Activated CD4-positive, alpha-beta memory T cell treated with anti-CD3 and anti-CD28 coated beads, Interleukin-2, amount 10 ng/mL, durations not matched to agents 7 days and 5 days (primary cell): ENCODE results near the gene KCNJ14. TPM values are rescaled to one million over a fixed set of nuclear protein-coding genes. Genes with fewer than 3 reads are reported as not detected.

Experiments used
- CTCF ChIA-PET: fragments of 350-600 bp; sonication (Branson Sonifier 250); formaldehyde crosslinking; loops from one replicate; lab custom pipeline; 2021; ENCODE audit warnings: antibody characterized with exemption, inconsistent platforms; lab: Charles Lee
- POLR2A ChIA-PET: fragments of 350-600 bp; sonication (Branson Sonifier 250); formaldehyde crosslinking; loops from one replicate; lab custom pipeline; 2021; ENCODE audit warnings: antibody characterized with exemption; lab: Charles Lee
- DNase-seq: peaks from one replicate; pipeline ENCODE4 v3.0.0-alpha.2; 2020
- H3K27ac Mint-ChIP-seq: one replicate; pipeline ENCODE4 v1.8.0; 2021; ENCODE audit warnings: mild to moderate bottlenecking, mixed read lengths
- H3K27me3 Mint-ChIP-seq: one replicate; pipeline ENCODE4 v1.8.0; 2021; ENCODE audit warnings: mixed read lengths
- H3K36me3 Mint-ChIP-seq: one replicate; pipeline ENCODE4 v1.8.0; 2021; ENCODE audit warnings: low read depth, mixed read lengths
- H3K4me1 Mint-ChIP-seq: one replicate; pipeline ENCODE4 v1.8.0; 2021; ENCODE audit warnings: mixed read lengths
- H3K4me3 Mint-ChIP-seq: one replicate; pipeline ENCODE4 v1.8.0; 2021; ENCODE audit warnings: mild to moderate bottlenecking, mixed read lengths
- H3K9me3 Mint-ChIP-seq: one replicate; pipeline ENCODE4 v1.8.0; 2021; ENCODE audit warnings: mixed read lengths
- total RNA-seq, 2 experiments: library from RNA; stranded (reverse); gene quantifications; one replicate each; pipeline ENCODE4 v1.2.3, GENCODE V29; 2021

The KCNJ14 gene
- total RNA-seq, 2 experiments from 2014 or later: 0.73 to 0.86 TPM

DNA sequence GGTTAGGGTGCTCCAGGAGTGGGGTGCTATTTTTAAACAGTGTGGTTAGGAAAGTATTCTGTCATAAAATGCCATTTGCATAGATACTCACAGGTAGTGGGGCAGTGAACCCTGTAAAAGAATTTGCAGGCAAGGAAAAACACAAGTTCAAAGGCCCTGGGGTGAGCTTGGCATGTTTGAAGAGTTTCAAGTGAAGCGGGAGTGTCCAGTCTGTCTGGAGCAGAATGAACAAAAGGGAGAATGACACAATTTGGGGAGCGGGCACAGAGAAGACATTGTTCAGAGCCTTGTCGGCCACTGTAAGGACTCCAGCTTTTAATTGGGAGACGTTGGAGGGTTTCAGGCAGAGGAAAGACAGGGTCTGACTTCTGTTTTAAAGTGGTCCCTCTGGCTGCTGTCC, 6.8 kb upstream of the KCNJ14 start:
- Mint-ChIP-seq H3K27ac (no peak overlapping the region), H3K36me3 (peaks cover 29% of the 10 kb centered on the region), H3K27me3 (peaks cover 10% of the 10 kb centered on the region), H3K9me3 (no peaks in the 10 kb centered on the region), H3K4me3 (no peak overlapping the region), H3K4me1 (peaks cover 35% of the 10 kb centered on the region)
- CTCF ChIA-PET: interaction anchor here (0.8 kb wide), 1 partner anchor 17 kb away, joined by 3 read pairs; no protein-coding TSS in a partner anchor
- DNase-seq: no peak
- POLR2A ChIA-PET: no interaction called here

DNA sequence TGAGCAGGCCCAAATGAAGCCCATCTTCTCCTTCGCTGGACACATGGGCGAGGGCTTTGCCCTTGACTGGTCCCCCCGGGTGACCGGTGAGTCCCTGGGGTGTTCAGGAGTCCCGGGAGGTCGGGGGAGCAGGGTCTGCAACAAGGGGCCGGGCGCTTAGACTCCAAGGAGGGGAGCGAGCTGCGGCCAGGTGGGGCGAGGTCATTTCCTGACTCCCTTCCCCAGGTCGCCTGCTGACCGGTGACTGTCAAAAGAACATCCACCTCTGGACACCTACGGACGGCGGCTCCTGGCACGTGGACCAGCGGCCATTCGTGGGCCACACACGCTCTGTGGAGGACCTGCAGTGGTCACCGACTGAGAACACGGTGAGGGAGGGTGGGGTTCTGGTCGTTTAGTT, 4.9 kb upstream of the KCNJ14 start:
- Mint-ChIP-seq H3K36me3 (peaks cover 37% of the 10 kb centered on the region), H3K27ac (no peak overlapping the region), H3K9me3 (no peaks in the 10 kb centered on the region), H3K4me1 (peaks cover 25% of the 10 kb centered on the region), H3K27me3 (no peaks in the 10 kb centered on the region), H3K4me3 (no peak overlapping the region)
- ChIA-PET CTCF (no interaction called here), POLR2A (no interaction called here)
- no peak for DNase-seq

GRCh38 chr19:48450863-48451262, 4.5 kb upstream of the KCNJ14 start:
- no peak for DNase-seq
- H3K4me3 Mint-ChIP-seq: no peak overlapping the region
- peaks cover 37% of the 10 kb centered on the region for H3K36me3 Mint-ChIP-seq
- H3K9me3 Mint-ChIP-seq: no peaks in the 10 kb centered on the region
- no peak overlapping the region for H3K27ac Mint-ChIP-seq
- CTCF ChIA-PET: no interaction called here
- H3K4me1 Mint-ChIP-seq: peaks cover 20% of the 10 kb centered on the region
- POLR2A ChIA-PET: no interaction called here
- no peaks in the 10 kb centered on the region for H3K27me3 Mint-ChIP-seq

DNA sequence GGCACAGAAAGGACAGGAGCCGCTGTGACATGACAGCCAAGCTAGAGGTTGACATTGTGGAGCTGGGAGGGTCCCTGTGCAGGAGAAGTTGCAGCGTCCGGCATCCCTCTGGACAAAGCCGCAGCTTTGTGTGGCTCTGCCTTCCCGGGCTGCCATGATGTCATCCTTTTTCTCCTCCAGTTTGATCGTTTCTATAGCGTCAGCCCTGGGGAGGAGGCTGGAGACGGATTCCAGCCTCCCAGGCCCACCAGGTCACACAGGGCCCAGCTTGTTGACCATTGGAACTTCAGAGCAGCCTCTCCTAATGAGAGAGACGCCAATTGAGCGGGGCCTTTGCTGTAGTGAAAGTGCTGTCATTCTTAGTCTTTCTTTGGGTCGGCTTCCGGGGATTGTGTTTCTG, 3.8 kb upstream of the KCNJ14 start:
- no peak for DNase-seq
- Mint-ChIP-seq H3K4me3 (no peak overlapping the region), H3K36me3 (peaks cover 37% of the 10 kb centered on the region), H3K4me1 (peaks cover 13% of the 10 kb centered on the region), H3K9me3 (no peaks in the 10 kb centered on the region), H3K27ac (no peak overlapping the region), H3K27me3 (no peaks in the 10 kb centered on the region)
- ChIA-PET POLR2A (no interaction called here), CTCF (no interaction called here)

DNA sequence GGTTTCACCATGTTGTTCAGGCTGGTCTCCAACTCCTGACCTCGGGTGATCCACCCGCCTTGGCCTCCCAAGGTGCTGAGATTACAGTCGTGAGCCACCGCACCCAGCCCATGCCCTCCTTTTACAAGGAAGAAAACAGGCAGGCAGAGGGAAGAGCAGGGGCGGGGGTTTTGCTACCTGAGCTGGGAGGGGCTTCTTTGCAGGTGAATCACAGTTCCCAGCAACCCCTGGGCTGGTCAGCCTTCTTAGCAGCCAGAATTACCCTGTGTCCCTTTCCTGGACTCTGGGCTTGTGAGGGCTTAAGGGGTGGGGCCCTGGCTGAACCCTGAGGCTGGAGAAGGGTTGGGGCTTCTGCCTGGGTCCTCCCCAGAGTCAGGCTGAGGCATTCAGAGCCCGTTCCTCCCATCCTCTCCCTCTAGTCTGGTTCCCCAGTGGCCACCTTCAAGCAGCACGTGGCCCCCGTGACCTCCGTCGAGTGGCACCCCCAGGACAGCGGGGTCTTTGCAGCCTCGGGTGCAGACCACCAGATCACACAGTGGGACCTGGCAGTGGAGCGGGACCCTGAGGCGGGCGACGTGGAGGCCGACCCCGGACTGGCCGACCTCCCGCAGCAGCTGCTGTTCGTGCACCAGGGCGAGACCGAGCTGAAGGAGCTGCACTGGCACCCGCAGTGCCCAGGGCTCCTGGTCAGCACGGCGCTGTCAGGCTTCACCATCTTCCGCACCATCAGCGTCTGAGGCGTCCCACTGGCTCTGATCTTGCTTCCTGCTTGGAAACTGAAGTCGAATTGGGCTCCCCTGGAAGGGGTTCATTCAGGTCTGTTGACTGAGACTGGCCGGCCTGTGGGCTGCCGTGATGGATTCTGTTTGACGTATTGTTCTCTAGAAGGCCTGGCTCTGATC, 2.8 kb upstream of the KCNJ14 start:
- no peak for DNase-seq

GRCh38 chr19:48454150-48454730, 1.1 kb upstream of the KCNJ14 start:
- Mint-ChIP-seq H3K4me3 (no peak overlapping the region), H3K36me3 (peaks cover 28% of the 10 kb centered on the region), H3K27ac (no peak overlapping the region), H3K4me1 (peaks cover 3% of the 10 kb centered on the region), H3K9me3 (no peaks in the 10 kb centered on the region), H3K27me3 (no peaks in the 10 kb centered on the region)
- no peak for DNase-seq
- POLR2A ChIA-PET: no interaction called here
- CTCF ChIA-PET: no interaction called here

More for the DNA sequence above, 2.8 kb upstream of the KCNJ14 start:
- CTCF ChIA-PET: no interaction called here
- peaks cover 8% of the 10 kb centered on the region for H3K4me1 Mint-ChIP-seq
- peaks cover 38% of the 10 kb centered on the region for H3K36me3 Mint-ChIP-seq
- H3K9me3 Mint-ChIP-seq: no peaks in the 10 kb centered on the region
- no peaks in the 10 kb centered on the region for H3K27me3 Mint-ChIP-seq
- H3K4me3 Mint-ChIP-seq: no peak overlapping the region
- POLR2A ChIA-PET: no interaction called here
- H3K27ac Mint-ChIP-seq: no peak overlapping the region

DNA sequence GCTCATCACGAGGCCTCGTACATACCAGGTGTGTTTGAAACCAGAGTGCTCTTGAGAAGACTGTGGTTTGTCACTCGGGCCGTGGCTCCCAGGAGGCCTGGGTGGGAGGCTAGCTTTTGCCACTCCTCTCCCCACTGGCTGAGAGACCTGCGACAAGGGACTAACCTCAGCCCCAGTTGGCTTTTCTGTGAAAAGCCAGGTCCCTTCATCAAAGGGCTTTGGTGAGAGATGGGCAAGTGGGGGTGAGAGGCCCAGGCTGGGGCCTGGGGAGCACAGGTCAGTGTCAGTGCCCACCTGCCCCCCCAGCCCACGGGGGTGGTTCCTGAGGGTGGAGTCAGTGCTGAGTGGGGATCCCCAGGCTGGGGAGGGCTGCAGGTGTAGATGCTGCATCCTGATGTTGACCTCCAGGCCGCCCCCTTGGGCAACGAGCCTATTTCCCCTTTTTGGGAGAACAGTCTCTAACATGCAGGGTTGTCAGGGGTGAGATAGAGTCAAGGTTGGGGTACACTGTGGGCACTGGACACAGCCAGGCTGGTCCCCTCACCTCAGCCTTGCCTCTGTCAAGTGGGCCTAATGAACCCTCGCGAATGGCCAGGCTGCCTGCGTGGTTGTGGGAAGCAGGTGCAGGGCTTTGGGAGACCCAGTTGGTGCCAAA, 661 bp downstream of the KCNJ14 start:
- ChIA-PET CTCF (no interaction called here), POLR2A (no interaction called here)
- Mint-ChIP-seq H3K9me3 (no peaks in the 10 kb centered on the region), H3K36me3 (peaks cover 28% of the 10 kb centered on the region), H3K27me3 (no peaks in the 10 kb centered on the region), H3K27ac (no peak overlapping the region), H3K4me3 (no peak overlapping the region), H3K4me1 (peaks cover 3% of the 10 kb centered on the region)
- no peak for DNase-seq

DNA sequence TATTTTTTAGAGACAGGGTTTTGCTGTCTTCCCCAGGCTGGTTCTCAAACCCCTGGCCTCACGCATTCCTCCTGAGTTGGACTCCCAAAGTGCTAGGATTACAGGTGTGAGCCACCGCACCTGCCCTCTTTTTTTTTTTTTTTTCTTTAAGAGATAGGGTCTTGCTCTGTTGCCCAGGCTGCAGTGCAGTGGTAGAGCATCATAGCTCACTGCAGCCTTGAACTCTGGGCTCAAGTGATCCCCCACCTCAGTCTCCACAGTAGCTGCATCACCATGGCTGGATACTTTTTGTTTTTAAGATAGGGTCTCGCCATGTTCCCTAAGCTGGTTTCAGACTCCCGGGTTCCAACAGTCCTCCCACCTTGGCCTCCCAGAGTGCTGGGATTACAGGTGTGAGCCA, 1.5 kb downstream of the KCNJ14 start:
- Mint-ChIP-seq H3K36me3 (peaks cover 25% of the 10 kb centered on the region), H3K27ac (no peak overlapping the region), H3K4me1 (peaks cover 3% of the 10 kb centered on the region), H3K4me3 (no peak overlapping the region), H3K9me3 (no peaks in the 10 kb centered on the region), H3K27me3 (no peaks in the 10 kb centered on the region)
- POLR2A ChIA-PET: interaction anchor here (1.0 kb wide), 1 partner anchor 12 kb away, joined by 3 read pairs; no protein-coding TSS in a partner anchor
- no peak for DNase-seq
- CTCF ChIA-PET: interaction anchor here (1.0 kb wide), 1 partner anchor 33 kb away, joined by 5 read pairs; no protein-coding TSS in a partner anchor

DNA sequence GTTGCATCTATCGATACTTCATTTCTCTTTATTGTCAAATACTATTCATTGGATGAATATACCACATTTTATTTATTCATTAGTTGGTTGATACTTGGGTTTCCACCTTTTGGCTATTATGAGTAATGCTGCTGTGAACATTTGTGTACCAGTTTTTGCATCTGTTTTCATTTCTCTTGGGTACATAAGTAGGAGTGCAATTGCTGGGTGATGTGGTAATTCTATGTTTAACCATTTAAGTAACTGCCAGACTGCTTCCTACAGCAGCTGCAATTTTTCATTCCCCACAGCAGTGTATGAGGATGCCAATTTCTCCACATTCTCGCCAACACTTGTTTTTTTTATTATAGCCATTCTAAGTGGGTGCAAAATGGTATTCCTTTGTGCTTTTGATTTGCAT, 2.6 kb downstream of the KCNJ14 start:
- no peaks in the 10 kb centered on the region for H3K27me3 Mint-ChIP-seq
- H3K4me1 Mint-ChIP-seq: peaks cover 3% of the 10 kb centered on the region
- no peak overlapping the region for H3K4me3 Mint-ChIP-seq
- no peak overlapping the region for H3K27ac Mint-ChIP-seq
- DNase-seq: no peak
- ChIA-PET POLR2A (interaction anchor here (1.0 kb wide), 1 partner anchor 13 kb away, joined by 3 read pairs; no protein-coding TSS in a partner anchor), CTCF (interaction anchor here (1.0 kb wide), 1 partner anchor 31 kb away, joined by 5 read pairs; no protein-coding TSS in a partner anchor)
- H3K9me3 Mint-ChIP-seq: no peaks in the 10 kb centered on the region
- H3K36me3 Mint-ChIP-seq: peaks cover 17% of the 10 kb centered on the region

DNA sequence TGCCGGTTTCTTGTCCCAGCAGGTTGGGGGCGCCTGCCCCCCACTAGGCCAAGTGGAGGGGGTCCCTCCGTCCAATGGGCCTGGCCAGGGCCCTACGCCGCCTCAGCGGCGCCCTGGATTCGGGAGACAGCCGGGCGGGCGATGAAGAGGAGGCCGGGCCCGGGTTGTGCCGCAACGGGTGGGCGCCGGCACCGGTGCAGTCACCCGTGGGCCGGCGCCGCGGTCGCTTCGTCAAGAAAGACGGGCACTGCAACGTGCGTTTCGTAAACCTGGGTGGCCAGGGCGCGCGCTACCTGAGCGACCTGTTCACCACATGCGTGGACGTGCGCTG, 6.2 kb downstream of the KCNJ14 start:
- Mint-ChIP-seq H3K4me1 (peaks cover 9% of the 10 kb centered on the region), H3K4me3 (no peak overlapping the region), H3K36me3 (peaks cover 7% of the 10 kb centered on the region), H3K27ac (no peak overlapping the region), H3K27me3 (no peaks in the 10 kb centered on the region), H3K9me3 (no peaks in the 10 kb centered on the region)
- DNase-seq: no peak
- ChIA-PET CTCF (no interaction called here), POLR2A (no interaction called here)

DNA sequence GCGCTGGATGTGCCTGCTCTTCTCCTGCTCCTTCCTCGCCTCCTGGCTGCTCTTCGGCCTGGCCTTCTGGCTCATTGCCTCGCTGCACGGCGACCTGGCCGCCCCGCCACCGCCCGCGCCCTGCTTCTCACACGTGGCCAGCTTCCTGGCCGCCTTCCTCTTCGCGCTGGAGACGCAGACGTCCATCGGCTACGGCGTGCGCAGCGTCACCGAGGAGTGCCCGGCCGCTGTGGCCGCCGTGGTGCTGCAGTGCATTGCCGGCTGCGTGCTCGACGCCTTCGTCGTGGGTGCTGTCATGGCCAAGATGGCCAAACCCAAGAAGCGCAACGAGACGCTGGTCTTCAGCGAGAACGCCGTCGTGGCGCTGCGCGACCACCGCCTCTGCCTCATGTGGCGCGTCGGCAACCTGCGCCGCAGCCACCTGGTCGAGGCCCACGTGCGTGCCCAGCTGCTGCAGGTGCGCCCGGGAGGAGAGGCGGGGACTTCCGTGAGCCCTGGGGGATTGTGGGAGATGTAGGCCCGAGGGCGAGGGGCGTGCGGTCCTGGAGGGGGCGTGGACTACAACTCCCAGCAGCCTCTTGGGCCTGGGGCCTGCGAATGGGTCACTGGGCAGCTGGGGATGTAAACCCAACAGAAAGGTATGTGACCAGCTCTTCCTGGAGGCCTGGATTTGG, 6.7 kb downstream of the KCNJ14 start:
- CTCF ChIA-PET: no interaction called here
- no peak for DNase-seq
- Mint-ChIP-seq H3K36me3 (peaks cover 5% of the 10 kb centered on the region), H3K9me3 (no peaks in the 10 kb centered on the region), H3K4me3 (no peak overlapping the region), H3K27ac (no peak overlapping the region), H3K27me3 (no peaks in the 10 kb centered on the region), H3K4me1 (peaks cover 9% of the 10 kb centered on the region)
- POLR2A ChIA-PET: no interaction called here

DNA sequence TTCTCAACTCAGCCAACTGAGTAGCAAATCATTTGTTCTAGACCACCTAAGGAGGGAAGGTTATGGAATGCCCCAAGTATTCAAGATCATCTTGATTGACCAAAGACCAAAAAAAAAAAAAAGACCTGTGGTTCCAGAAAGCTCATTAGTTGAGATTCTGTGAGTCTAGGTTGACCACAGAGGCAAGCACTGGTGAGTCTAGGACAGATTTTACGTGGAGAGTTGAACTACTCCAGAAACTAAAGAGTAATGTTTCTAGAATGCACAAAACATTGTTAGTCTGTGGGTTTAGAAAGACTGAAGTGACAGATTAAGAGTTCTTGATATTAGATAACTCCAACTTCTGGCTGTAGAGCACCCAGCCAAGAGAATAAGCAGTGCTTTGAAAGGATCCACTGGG, 9.8 kb downstream of the KCNJ14 start:
- Mint-ChIP-seq H3K36me3 (no peaks in the 10 kb centered on the region), H3K27me3 (no peaks in the 10 kb centered on the region), H3K27ac (no peak overlapping the region), H3K4me1 (peaks cover 24% of the 10 kb centered on the region), H3K9me3 (no peaks in the 10 kb centered on the region), H3K4me3 (no peak overlapping the region)
- no peak for DNase-seq
- CTCF ChIA-PET: no interaction called here
- POLR2A ChIA-PET: no interaction called here
